SK-N-MC (cell line): Measurements from ENCODE around the gene OSBPL1A.

ENCODE experiments used
- DNase-seq: peaks from one replicate; pipeline ENCODE4 v3.0.0-alpha.2; 2011; ENCODE audit warnings: low read depth, low spot score
- H3K27ac ChIP-seq: fragments of 200-600 bp; sonication (generic); 2 replicates; pipeline ENCODE4 v1.5.1; 2016; ENCODE audit warnings: mixed run types
- H3K36me3 ChIP-seq: fragments of 200-600 bp; sonication (generic); 2 replicates; pipeline ENCODE4 v1.6.1; 2017; ENCODE audit warnings: antibody characterized with exemption, low read length, mixed read lengths; ENCODE audit not compliant: insufficient read depth
- H3K4me3 ChIP-seq: fragments of 200-600 bp; sonication (generic); 2 replicates; pipeline ENCODE4 v1.5.1; 2016
- H3K9ac ChIP-seq: fragments of 200-600 bp; sonication (generic); 2 replicates; pipeline ENCODE4 v1.8.0; 2017; ENCODE audit warnings: mixed run types, mixed read lengths; ENCODE audit not compliant: insufficient read length
- H3K9me3 ChIP-seq: fragments of 200-600 bp; sonication (generic); 2 replicates; pipeline ENCODE4 v1.6.1; 2017; ENCODE audit warnings: low read depth, mild to moderate bottlenecking, antibody characterized with exemption, low read length, moderate library complexity, mixed read lengths
- EZH2 ChIP-seq: fragments of 200-600 bp; sonication (generic); IDR thresholded peaks from one replicate; pipeline ENCODE4 v1.6.1; 2017; ENCODE audit warnings: antibody characterized with exemption
- FOXP2 ChIP-seq: optimal IDR thresholded peaks from 2 replicates; pipeline ENCODE3; 2011; ENCODE audit warnings: mild to moderate bottlenecking, moderate library complexity; ENCODE audit not compliant: insufficient read depth; ENCODE audit errors: extremely low read length, control extremely low read depth
- POLR2AphosphoS5 ChIP-seq: IDR thresholded peaks from 2 replicates; pipeline ENCODE4 v1.6.1; 2012; ENCODE audit warnings: mild to moderate bottlenecking, low read depth, low read length, borderline replicate concordance

Gene OSBPL1A

GRCh38 chr18:24227977-24228666 lies 169.5 kb downstream of the OSBPL1A start:
- Histone ChIP-seq H3K36me3 (no peaks in the 10 kb centered on the region), H3K9ac (no peak overlapping the region), H3K27ac (no peak overlapping the region), H3K9me3 (no peaks in the 10 kb centered on the region), H3K4me3 (no peak overlapping the region)
- DNase-seq: no peak
- TF ChIP-seq FOXP2: no peak
- TF ChIP-seq EZH2: no peak
- no peak for TF ChIP-seq POLR2AphosphoS5

- Histone ChIP-seq H3K9me3 (no peaks in the 10 kb centered on the region), H3K9ac (no peak overlapping the region), H3K27ac (no peak overlapping the region), H3K4me3 (no peak overlapping the region), H3K36me3 (peaks cover 4% of the 10 kb centered on the region; the same call in 1 of the 2 replicates)
- TF ChIP-seq FOXP2 (no peak), POLR2AphosphoS5 (no peak), EZH2 (no peak)
- DNase-seq: no peak
These were observed 177.3 kb downstream of the OSBPL1A start for GRCh38 chr18:24220318-24220688.

GRCh38 chr18:24219561-24220317 lies 177.9 kb downstream of the OSBPL1A start:
- DNase-seq: no peak
- no peak overlapping the region for H3K9ac ChIP-seq
- H3K9me3 ChIP-seq: no peaks in the 10 kb centered on the region
- H3K4me3 ChIP-seq: no peak overlapping the region
- peaks cover 4% of the 10 kb centered on the region; the same call in 1 of the 2 replicates for H3K36me3 ChIP-seq
- TF ChIP-seq POLR2AphosphoS5 (no peak), EZH2 (no peak), FOXP2 (no peak)
- H3K27ac ChIP-seq: no peak overlapping the region

GRCh38 chr18:24214913-24215312 lies 182.7 kb downstream of the OSBPL1A start:
- no peak for TF ChIP-seq FOXP2
- TF ChIP-seq EZH2: no peak
- TF ChIP-seq POLR2AphosphoS5: no peak
- Histone ChIP-seq H3K36me3 (no peaks in the 10 kb centered on the region), H3K9me3 (no peaks in the 10 kb centered on the region), H3K4me3 (no peak overlapping the region), H3K9ac (no peak overlapping the region), H3K27ac (no peak overlapping the region)
- no peak for DNase-seq

GRCh38 chr18:24214144-24214543 lies 183.5 kb downstream of the OSBPL1A start:
- Histone ChIP-seq H3K9me3 (no peaks in the 10 kb centered on the region), H3K4me3 (no peak overlapping the region), H3K36me3 (no peaks in the 10 kb centered on the region), H3K27ac (no peak overlapping the region), H3K9ac (no peak overlapping the region)
- no peak for DNase-seq
- TF ChIP-seq POLR2AphosphoS5: no peak

- TF ChIP-seq EZH2 (no peak), FOXP2 (no peak)
- no peak overlapping the region for H3K4me3 ChIP-seq
- H3K9me3 ChIP-seq: no peaks in the 10 kb centered on the region
- H3K27ac ChIP-seq: no peak overlapping the region
- no peaks in the 10 kb centered on the region for H3K36me3 ChIP-seq
- no peak for DNase-seq
- no peak overlapping the region for H3K9ac ChIP-seq
These were observed 184.7 kb downstream of the OSBPL1A start for GRCh38 chr18:24212939-24213338.

- DNase-seq: no peak
These were observed 188.1 kb downstream of the OSBPL1A start for GRCh38 chr18:24209558-24209957.

GRCh38 chr18:24208270-24209035 lies 189.2 kb downstream of the OSBPL1A start:
- H3K9ac ChIP-seq: no peak overlapping the region
- H3K27ac ChIP-seq: no peak overlapping the region
- no peak overlapping the region for H3K4me3 ChIP-seq
- H3K9me3 ChIP-seq: no peaks in the 10 kb centered on the region
- TF ChIP-seq POLR2AphosphoS5: no peak
- no peak for TF ChIP-seq FOXP2
- no peak for TF ChIP-seq EZH2
- DNase-seq: no peak
- no peaks in the 10 kb centered on the region for H3K36me3 ChIP-seq

More at GRCh38 chr18:24209558-24209957, 188.1 kb downstream of the OSBPL1A start:
- H3K27ac ChIP-seq: no peak overlapping the region
- TF ChIP-seq FOXP2 (no peak), EZH2 (no peak), POLR2AphosphoS5 (no peak)
- H3K9me3 ChIP-seq: no peaks in the 10 kb centered on the region
- no peak overlapping the region for H3K4me3 ChIP-seq
- no peaks in the 10 kb centered on the region for H3K36me3 ChIP-seq
- no peak overlapping the region for H3K9ac ChIP-seq
